IPS DF 4.7 (cell line): Measurements from ENCODE around the gene KIAA1143.

Experiments
- DNase-seq: peaks from one replicate; pipeline ENCODE4 v3.0.0-alpha.2; 2013; ENCODE audit warnings: low spot score; ENCODE audit errors: extremely low read depth

The KIAA1143 gene

DNA sequence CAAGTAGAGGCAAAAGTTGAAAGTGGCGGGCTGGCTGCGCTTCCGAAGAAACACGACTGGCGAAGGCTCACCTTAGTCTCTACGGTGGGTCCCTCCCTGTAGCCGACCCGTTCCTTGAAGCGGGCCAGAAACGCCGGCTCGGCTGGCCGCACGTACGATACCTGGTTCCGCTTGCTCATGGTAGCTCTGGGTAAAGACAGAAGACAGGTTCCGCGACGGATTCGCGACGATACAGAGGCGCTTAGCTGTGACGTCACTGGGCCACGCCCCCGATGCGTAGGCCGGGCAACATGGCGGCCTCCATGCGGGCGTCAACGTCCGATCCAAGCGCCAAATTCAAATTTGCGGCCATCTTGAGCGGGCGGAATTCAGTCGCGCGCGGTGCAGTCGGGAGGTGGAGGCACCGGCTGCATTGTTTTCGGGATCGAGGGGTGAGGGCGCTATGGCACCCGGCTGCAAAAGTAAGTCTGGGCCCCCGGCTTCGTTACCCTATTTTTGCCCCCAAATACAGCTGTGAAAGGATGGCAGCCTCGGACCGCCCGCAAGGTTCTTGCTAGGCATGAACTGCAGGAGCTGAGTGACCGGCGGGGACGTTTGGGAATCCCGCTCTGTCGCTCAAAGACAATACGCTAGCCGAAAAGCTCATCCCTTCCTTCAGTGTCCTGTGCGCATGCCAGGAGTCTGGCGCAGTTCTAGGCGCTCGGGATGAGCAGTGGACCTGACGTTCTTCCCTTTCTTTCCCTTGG lies at the start of gene KIAA1143, which contains the start of gene KIF15:
KIAA1143 (minus strand) TSS at position 196 of the 746 bp plus-strand sequence; CDS start at position 179, 17 bp downstream.
KIF15 (plus strand) TSS at position 371 of the 746 bp plus-strand sequence; CDS start at position 443, 72 bp downstream.
- peak; percentile 85 for DNase-seq

DNA sequence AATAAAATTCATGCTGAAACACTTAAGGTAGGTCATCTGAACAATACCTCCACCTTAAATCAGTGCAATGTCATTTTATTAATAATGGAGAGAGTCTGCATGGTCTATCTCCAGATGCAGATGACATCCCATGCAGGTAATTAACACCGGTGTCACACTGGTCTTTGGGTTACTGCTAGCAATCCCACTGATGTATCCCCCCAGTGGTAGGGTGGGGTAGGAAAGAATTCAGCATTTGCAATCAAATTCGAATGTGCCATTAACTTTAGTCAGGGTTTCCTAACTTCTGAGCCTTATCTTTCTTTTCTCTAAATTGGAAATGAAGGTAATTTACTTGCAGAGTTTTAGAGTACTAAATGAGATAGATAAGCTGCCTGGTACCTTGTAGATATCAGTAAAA lies 44.5 kb upstream of the KIAA1143 start:
- DNase-seq: no peak

DNA sequence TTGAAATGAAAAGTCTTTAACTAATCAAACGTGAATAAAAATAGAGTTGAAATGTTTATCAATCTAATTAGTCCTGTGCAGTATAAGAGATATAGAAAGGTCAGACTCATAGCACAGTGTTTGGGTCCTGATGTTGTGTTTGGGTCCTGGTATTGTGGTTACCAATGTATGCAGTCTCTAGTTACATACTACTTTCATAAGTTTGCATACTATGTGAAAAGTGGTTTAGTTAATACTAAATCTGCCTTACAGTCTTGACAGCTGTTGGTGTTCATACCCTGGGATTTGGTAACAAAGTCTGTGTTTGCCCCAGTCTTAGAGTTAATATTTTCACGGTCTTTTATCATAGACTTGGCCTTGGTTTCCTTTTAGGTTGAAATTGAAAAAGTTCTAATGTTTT lies 41.9 kb upstream of the KIAA1143 start:
- DNase-seq: no peak

DNA sequence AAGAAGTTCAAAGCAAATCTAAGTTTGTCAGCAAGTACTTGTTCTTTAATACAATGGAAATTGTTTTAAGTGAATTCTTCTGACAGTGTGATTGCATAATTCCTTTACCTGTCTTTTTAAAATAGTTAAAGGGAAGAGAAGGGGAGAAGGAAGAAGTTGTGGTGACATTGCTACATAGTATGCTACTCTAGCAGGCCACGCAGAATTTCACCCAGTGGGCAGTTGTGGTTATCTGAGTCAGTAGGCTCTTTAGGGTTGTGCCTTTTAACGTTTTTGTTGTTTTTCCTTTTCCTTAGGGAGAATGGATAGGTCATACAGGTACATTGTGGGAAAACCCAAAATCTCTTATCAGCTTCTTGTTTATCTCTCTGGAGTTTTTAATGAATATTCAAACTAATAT lies 40.6 kb upstream of the KIAA1143 start:
- DNase-seq: no peak

DNA sequence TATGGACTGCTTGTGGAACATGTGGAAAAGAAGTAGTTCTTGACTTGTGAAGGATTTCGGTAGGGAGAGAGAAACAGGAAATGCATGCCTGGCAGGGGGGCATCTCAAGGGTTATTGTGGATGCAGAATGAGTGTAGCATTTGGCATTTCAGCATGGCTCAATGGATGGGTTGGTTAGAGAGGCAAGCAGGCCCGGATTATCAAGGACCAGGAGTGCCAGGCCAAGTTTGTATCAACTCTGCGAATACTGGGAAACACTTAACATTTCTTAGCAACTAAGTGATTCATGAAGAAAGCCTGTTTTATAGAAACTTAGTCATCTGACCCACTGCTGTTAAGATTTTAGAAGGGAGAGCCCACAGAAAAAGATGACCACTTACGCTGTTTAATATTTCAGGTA lies 33.8 kb upstream of the KIAA1143 start:
- DNase-seq: no peak

DNA sequence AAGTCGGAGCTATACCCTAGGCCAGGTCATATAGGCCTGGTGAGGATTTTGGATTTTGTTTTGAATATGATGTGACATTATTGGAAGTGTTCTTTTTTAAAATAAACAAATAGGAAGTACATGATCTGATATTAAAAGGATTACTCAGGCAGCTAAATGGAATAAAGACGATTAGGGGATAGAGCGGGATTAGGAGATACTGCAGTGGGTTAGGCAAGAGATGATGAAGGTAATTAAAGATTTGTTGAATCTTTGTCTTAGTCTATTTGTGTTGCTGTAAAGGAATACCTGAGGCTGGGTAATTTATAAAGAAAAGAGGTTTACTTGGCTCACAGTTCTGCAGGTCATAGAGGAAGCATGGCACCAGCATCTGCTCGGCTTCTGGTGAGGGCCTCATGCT lies 21.5 kb upstream of the KIAA1143 start:
- DNase-seq: no peak

DNA sequence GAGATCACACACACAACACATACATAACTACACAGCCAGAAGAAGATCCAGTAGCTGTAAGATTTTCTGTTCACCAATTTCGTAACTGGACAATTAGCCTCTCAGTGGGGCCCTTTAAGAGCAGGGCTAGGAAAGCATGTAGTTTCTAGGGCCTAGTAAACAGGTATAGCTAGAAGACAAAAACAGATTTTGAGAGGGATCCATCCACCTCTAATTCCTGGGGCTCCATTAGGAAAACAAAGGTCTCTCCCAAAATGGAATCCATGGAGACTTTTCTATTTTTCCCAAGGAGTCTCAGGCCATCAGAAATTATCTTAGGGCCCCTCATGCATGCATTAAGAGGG lies 10.7 kb upstream of the KIAA1143 start:
- no peak for DNase-seq

DNA sequence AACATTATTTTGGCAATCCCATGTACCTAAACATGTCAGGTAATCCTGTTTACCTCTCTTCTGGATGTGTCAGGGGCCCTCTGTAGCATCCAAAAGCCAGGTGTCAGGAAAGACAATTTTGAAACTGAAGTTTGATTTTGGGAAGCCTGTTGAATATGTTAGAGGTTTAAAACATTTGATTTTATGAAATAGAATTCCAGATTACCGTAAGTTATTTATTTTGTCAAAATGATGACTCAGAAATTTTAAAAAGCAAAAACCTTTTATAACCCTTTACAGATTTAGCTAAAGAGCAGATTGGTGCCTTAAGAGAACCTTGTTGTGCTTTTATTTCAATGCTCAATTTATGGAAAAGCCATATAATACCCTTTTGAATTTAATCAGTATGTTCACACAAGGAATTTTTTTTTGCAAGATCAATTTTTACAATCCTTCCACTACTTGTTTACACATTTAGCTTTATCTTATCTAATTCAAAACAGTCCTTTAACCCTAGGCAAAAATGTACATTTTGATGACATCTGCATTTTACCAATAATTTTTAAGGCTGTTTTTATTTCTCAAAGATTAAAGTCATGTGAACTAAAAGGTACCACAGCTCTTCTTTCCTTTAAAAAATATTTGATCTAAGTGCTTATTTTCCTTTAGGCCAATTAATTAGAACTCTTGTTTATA lies 10.1 kb upstream of the KIAA1143 start:
- DNase-seq: no peak

DNA sequence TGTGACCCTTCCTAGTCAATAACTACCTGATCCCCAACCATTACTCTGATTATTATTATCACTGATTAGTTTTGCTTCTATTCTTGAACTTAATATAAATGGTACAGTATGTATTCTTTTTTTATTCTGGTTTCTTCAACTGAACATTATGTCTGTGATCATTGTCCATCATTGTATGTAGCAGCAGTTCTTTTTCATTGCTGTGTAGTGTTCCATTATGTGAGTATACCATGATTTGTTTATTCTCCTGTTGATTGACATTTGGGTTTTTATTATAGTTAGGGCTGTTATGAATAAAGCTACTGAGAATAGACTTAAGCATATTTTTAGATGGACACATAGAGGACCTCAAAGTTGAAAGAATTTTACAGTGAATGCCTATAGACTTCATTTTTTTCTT lies 2.8 kb upstream of the KIAA1143 start:
- DNase-seq: no peak

DNA sequence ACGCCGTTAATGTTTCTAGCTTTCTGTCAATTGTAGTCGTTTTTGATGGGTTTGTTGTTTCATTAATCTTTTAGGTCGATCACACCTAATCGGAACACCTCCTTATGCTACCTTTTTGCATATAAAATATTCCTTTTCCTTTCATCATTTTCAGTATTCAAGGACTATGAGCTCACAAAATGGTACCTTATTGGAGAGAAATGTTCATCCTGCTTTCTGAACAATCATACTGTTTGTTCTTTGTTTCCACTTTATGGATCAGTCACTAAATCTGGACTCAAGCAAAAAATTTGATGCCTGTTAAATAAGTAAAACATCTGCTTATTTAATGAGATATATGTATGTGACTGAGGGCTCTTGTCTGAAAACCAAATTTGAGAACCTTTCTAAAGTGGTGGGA lies 1.3 kb upstream of the KIAA1143 start:
- no peak for DNase-seq

DNA sequence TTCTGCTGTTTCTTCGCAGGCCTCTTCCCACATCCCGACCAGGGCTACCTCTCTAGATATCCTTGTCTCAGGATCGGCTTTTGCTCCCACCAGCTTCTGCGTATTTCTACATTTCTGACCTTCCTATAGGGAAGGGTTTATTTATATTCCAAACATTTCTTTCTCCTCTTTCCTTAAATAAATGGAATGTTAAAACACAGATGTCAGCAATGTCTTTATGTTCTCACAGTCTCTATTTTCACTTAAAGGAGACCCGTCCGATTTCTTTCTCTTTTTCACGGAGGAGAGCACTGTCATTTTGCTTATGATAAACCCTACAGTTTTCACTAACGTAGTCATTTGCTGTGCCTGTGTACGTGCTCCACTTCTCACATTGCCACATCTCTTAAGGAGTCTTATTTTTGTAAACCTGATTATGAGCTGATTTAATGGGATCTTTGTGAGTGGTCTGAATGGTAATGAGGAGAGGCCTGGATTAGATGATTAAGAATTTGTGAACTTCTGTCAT lies 805 bp upstream of the KIAA1143 start:
- no peak for DNase-seq

DNA sequence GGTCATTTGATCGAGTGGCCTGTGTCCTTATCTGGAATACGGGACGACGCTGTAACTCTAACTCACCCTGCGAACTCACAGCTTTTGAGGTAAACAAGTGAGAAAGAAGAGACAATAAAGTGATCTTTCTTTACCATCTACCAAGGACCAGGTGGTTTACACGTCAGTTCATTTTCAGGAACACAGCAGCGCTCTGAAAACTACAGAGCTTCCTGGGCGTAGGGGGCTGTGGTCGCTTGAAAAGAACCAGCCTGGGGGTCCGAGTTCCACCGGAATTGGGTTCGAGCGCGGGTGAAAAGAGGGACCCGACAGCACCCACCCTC lies 357 bp downstream of the KIAA1143 start:
- no peak for DNase-seq

DNA sequence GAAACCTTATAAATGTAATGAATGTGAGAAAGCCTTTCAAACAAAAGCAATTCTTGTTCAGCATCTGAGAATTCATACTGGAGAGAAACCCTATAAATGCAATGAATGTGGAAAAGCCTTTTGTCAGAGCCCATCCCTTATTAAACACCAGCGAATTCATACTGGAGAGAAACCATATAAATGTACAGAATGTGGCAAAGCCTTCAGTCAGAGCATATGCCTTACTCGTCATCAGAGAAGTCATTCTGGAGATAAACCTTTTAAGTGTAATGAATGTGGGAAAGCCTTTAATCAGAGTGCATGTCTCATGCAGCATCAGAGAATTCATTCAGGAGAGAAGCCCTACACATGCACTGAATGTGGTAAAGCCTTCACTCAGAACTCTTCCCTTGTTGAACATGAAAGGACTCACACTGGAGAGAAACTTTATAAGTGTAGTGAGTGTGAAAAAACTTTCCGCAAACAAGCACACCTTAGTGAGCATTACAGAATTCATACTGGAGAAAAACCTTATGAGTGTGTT lies 26.7 kb downstream of the KIAA1143 start:
- DNase-seq: no peak

DNA sequence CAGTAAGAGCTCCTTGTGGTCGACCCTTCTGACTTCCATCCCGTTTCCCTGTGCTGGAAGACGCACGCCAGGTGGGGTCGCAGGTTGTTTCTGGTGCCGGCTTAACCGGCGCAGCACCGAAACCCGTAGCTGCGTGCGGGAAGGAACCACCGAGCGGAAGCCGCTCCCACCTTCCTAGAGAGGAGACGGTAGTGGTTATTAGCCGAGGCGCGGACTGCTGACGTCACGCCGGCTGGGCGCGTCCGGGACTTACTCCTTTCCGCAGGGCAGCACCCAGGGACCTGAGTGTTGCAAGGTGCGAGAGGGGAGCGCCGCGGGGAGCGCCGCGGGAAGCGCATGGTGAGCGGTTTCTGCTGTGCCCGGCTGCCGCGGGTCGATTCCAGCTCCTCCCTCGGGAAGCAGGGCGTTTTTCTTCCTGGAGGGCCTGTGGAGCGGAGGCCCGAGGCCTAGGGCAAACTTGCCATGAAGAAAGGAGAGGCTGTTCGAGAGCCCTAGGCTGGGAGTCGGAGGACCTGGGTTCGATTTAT lies 32.0 kb downstream of the KIAA1143 start, which contains the start of gene ZNF501:
ZNF501 (plus strand) TSS at position 252 of the 527 bp plus-strand sequence. CDS start 4,787 bp downstream, outside the sequence.
- peak; percentile 80 for DNase-seq

DNA sequence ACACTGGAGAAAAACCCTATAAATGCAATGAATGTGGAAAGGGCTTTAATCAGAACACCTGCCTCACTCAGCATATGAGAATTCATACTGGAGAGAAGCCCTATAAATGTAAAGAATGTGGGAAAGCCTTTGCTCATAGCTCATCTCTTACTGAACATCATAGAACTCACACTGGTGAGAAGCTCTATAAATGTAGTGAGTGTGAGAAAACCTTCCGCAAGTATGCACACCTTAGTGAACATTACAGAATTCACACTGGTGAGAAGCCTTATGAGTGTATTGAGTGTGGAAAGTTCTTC lies 39.4 kb downstream of the KIAA1143 start:
- DNase-seq: no peak

DNA sequence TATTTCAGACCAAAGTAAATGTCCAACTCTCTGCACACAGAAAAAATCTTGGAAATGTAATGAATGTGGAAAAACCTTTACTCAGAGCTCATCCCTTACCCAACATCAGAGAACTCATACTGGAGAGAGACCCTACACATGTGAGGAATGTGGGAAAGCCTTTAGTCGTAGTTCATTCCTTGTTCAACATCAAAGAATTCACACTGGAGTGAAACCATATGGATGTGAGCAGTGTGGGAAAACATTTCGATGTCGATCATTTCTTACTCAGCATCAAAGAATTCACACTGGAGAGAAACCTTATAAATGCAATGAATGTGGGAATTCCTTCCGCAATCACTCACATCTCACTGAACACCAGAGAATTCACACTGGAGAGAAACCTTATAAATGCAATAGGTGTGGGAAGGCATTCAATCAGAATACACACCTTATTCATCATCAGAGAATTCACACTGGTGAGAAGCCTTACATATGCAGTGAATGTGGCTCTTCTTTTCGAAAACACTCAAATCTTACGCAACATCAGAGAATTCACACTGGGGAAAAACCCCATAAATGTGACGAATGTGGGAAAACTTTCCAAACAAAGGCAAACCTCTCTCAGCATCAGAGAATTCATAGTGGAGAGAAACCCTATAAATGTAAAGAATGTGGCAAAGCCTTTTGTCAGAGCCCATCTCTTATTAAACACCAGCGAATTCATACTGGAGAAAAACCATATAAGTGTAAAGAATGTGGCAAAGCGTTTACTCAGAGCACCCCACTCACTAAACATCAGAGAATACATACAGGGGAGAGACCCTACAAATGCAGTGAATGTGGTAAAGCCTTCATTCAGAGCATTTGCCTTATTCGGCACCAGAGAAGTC lies 40.0 kb downstream of the KIAA1143 start:
- no peak for DNase-seq

DNA sequence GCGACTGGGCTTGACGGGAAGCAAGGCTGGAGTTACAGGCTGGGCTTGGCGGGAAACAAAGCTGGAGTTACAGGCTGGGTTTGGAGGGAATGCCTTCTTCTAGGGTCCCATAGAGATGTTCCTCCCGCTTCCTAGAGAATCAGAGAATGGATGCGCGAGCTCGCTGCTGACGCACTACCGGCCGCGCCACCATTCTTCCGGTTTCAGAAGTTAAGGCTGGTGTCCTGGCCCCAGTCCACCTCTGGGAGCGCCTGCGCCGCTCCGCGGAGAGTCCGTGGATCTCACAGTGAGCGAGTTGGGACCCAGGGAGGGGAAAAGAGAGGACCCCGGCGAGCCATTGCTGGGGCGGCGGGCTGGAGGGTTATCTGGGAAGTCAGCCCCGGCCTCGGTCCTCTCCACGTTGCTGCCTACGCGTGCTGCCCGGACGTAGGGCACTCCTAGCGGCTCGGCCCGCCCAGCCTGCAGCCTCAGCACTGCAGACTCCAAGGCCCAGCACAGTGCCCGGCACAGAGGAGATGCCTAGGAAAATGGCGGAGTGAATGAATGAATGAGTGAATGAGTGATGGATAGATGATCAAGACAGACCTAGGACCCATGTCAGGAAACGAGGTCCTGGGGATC lies 48.9 kb downstream of the KIAA1143 start, which contains the start of gene ZNF502:
ZNF502 (plus strand) TSS at position 206 of the 621 bp plus-strand sequence. CDS start 7,602 bp downstream, outside the sequence.
- DNase-seq: peak; percentile 41
